Measurements from ENCODE around the gene TAF12.
"Not testable (repeated sequence)": the region's sequence is repeated elsewhere in the genome, so short reads cannot be mapped to it uniquely, and the experiment has no call there.

The TAF12 gene

DNA sequence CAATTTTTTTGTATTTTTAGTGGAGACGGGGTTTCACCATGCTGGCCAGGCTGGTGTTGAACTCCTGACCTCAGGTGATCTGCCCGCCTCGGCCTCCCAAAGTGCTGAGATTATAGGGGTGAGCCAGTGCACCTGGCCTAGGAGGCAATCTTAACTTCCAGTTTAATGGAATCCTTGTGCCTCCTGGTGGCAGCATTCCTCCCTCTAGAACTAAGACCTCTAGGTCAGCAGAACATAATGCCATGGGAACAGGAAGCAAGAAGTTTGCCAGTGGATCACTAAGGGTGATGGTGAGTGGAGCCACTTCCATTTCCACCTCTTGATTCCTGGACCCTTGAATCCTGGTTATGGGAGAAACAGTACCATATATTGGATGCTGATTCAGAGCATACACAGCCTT lies 11.0 kb upstream of the TAF12 start:
- H3K27ac Mint-ChIP-seq; H3K9me3 Mint-ChIP-seq (ENCODE audit: low read depth); H3K4me3 Mint-ChIP-seq; H3K36me3 Mint-ChIP-seq; H3K4me1 Mint-ChIP-seq (ENCODE audit: low read depth); H3K27me3 Mint-ChIP-seq: not testable (repeated sequence)

DNA sequence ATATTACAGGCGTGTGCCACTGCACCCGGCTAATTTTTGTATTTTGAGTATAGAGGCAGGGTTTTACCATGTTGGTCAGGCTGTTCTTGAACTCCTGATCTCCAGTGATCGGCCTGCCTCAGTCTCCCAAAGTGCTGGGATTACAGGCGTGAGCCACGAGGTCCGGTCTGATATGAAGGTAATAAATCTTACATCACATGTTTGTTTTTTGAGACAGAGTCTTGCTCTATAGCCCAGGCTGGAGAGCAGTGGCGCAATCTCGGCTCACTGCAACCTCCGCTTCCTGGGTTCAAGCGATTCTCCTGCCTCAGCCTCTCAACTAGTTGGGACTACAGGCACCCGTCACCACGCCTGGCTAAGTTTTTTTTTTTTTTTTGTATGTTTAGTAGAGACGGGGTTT lies 10.2 kb upstream of the TAF12 start:
- not testable (repeated sequence) for H3K36me3 Mint-ChIP-seq; H3K9me3 Mint-ChIP-seq (ENCODE audit: low read depth); H3K4me3 Mint-ChIP-seq; H3K4me1 Mint-ChIP-seq (ENCODE audit: low read depth); H3K27ac Mint-ChIP-seq; H3K27me3 Mint-ChIP-seq

DNA sequence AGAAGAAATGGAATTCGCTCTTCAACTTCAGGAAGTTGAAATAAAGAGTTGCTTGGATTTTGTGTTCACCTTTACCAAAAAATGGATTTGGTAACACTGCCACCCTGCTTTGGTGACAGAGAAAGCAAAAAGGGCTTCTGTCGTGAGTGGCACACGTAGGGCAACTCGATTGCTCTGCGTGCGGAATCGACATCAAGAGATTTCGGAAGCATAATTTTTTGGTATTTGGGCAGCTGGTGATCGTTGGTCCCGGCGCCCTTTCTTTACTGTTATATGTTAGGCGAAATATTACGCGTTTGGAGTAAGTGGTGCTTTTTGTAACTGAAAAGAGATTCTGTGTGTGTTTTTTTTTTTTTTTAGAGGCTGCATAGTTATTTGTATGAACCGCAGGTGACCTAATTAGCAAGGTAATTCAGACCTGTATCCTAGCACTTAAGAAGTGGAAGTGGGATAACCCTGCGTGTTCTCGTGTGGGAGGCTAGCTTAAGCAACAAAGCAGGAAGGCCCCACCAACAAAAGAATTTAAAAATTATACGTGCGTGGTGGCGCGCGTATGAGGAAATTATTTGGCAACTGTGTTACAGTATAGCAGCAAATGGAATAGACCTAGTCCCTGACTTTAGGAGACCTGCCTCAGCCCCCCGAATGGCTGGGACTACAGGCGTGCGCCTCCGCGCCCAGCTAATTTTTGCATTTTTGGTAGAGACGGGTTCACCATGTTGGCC lies 5.8 kb upstream of the TAF12 start, which contains the start of gene RNU11:
Gene RNU11 (plus strand): TSS at position 127 of the 725 bp plus-strand sequence.
- H3K27me3 Mint-ChIP-seq, result no peaks in the 10 kb centered on the region
- H3K4me1 Mint-ChIP-seq (ENCODE audit: low read depth), result peaks cover 33% of the 10 kb centered on the region
- peak within 1 kb of the TSS; percentile 99 for H3K27ac Mint-ChIP-seq
- H3K9me3 Mint-ChIP-seq (ENCODE audit: low read depth), result no peaks in the 10 kb centered on the region
- peak within 1 kb of the TSS; percentile 87 for H3K4me3 Mint-ChIP-seq
- no peaks in the 10 kb centered on the region for H3K36me3 Mint-ChIP-seq

DNA sequence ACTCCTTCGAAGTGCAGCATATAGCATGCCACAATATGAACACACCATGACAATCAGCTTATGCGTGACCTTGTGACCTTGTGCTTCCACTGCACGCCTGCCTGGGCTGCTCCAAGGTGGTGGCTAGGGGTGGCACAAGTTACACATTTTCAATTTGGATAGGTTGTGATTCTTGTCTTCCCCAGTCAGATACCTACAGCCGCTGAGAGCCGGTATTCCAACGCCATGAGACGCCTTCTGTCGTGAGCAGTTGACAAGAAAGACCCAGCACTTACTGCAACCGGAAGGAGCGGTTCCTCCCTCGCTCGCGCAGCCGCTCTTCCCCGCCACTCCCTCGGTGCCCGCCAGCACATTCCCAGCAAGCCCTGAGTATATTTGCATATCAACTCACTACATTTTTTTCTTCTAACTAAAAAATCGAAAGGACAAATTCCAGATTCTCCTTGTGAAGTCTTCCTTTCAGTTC lies 5.2 kb upstream of the TAF12 start:
- H3K27me3 Mint-ChIP-seq, result no peaks in the 10 kb centered on the region
- H3K4me1 Mint-ChIP-seq (ENCODE audit: low read depth), result peaks cover 36% of the 10 kb centered on the region
- H3K36me3 Mint-ChIP-seq, result peaks cover 2% of the 10 kb centered on the region
- H3K27ac Mint-ChIP-seq, result peak overlapping the region; percentile 99
- H3K9me3 Mint-ChIP-seq (ENCODE audit: low read depth), result no peaks in the 10 kb centered on the region
- H3K4me3 Mint-ChIP-seq, result peak overlapping the region; percentile 87

DNA sequence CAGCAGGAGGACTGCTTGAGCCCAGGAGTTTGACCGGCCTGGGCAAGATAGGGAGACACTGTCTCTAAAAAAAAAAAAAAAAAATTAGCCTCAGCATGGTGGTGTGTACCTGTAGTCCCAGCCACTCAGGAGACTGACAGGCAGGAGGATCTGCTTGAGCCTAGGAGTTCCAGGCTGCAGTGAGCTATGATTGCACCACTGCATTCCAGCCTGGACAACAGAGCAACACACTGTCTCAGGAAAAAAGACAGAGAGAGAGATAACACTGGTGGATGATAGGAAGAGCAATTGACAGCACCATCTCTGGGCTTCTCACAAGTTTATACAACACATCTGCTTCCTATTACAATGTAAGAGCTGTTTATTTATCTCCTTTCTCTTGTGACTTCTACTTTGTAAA lies 3.2 kb upstream of the TAF12 start:
- Mint-ChIP-seq H3K27me3 (no peaks in the 10 kb centered on the region), H3K36me3 (peaks cover 2% of the 10 kb centered on the region), H3K4me3 (peak overlapping the region; percentile 35), H3K9me3 (ENCODE audit: low read depth) (no peaks in the 10 kb centered on the region), H3K27ac (peak overlapping the region; percentile 58), H3K4me1 (ENCODE audit: low read depth) (peaks cover 53% of the 10 kb centered on the region)

DNA sequence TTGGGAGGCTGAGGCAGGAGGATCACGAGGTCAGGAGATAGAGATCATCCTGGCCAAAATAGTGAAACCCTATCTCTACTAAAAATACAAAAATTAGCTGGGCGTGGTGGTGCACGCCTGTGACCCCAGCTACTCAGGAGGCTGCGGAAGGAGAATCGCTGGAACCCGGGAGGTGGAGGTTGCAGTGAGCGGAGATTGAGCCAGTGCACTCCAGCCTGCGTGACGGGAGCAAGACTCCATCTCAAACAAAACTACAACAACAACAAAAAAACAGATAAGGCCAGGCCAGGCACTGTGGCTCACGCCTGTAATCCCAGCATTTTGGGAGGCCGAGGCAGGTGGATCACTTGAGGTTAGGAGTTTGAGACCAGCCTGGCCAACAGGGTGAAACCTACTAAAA lies 2.5 kb upstream of the TAF12 start:
- H3K27me3 Mint-ChIP-seq; H3K36me3 Mint-ChIP-seq; H3K4me3 Mint-ChIP-seq; H3K9me3 Mint-ChIP-seq (ENCODE audit: low read depth): not testable (repeated sequence)
- H3K27ac Mint-ChIP-seq, result peak overlapping the region; percentile 80
- peaks cover 60% of the 10 kb centered on the region for H3K4me1 Mint-ChIP-seq (ENCODE audit: low read depth)

DNA sequence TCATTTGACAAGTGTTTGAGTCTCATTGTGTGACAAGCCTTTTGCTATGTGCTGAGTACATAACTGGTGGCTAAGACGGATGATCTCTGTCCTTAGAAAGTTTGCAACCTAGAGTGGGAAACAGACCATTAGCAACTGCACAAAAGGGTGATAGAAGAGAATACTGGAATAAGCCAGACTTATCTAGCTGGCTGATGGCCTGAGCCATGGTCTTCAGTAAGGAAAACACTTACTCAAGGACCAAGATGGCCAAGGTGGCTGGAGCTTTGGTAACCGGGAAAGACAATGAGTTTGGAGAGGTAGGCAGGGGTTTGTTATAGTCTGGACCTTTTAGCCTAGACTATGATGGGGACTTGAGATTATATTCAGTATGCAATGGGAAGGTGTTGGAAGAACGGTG lies 1.6 kb upstream of the TAF12 start:
- H3K4me1 Mint-ChIP-seq (ENCODE audit: low read depth), result peaks cover 67% of the 10 kb centered on the region
- peaks cover 2% of the 10 kb centered on the region for H3K36me3 Mint-ChIP-seq
- H3K4me3 Mint-ChIP-seq, result peak overlapping the region; percentile 100
- no peaks in the 10 kb centered on the region for H3K27me3 Mint-ChIP-seq
- H3K9me3 Mint-ChIP-seq (ENCODE audit: low read depth), result no peaks in the 10 kb centered on the region
- H3K27ac Mint-ChIP-seq, result peak overlapping the region; percentile 100

DNA sequence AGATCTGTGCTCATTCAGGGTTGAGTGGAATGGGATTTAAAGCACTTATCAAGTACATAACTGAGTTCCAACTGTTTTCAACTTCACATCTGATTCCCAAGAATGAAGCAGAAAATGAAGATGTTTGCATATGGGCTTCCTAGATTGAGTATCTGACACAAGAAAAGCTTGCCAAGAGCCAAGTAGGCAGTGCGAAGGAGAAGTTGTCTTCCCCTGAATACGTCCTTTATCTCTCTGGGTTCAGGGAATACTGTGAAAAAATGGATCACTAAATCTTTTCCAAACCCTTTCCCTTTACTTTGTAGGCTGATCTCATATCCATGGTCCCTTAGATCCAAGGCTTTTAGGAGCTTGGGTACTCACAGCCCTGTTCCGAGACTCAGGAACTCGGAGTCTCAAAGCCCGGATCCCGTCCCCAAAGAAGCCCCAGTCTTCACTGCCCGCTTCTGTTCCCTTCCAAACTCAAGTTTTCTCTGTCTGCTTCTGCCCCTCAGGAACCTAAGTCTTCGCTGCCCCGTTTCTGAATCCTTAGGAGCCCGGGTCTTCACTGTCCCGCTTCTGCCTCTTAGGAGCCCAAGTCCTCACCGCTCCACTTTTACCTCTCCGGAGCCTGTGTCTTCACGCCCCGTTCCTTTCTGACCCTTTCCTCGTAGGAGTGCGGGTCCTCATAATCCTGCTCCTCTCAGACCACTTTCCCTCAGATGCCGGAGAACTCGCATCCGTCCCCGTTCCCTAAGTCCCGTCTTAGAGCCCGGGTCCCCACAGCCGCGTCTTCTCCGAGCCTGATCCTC lies 616 bp downstream of the TAF12 start:
- Mint-ChIP-seq H3K4me3 (peak overlapping the region; percentile 100), H3K4me1 (ENCODE audit: low read depth) (peaks cover 52% of the 10 kb centered on the region), H3K27ac (peak overlapping the region; percentile 100), H3K27me3 (no peaks in the 10 kb centered on the region), H3K36me3 (peaks cover 2% of the 10 kb centered on the region), H3K9me3 (ENCODE audit: low read depth) (no peaks in the 10 kb centered on the region)

DNA sequence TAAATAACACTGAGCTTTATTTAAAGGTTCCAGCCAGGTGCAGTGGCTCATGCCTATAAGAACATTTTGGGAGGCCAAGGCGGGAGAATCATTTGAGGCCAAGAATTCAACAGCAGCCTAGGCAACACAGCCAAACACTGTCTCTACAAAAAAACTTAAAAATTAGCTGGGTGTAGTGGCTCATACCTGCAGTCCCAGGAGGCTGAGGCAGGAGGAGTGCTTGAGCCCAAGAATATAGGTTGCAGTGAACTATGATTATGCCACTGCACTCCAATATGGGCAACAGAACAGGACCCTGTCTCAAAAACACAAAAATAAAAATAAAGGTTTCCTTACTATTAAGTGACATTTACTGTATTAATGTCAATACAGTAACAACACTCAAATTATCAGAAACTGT lies 2.1 kb downstream of the TAF12 start:
- H3K4me1 Mint-ChIP-seq (ENCODE audit: low read depth), result peaks cover 55% of the 10 kb centered on the region
- no peaks in the 10 kb centered on the region for H3K9me3 Mint-ChIP-seq (ENCODE audit: low read depth)
- H3K27ac Mint-ChIP-seq, result no peak overlapping the region
- no peaks in the 10 kb centered on the region for H3K27me3 Mint-ChIP-seq
- H3K4me3 Mint-ChIP-seq, result peak overlapping the region; percentile 100
- peaks cover 2% of the 10 kb centered on the region for H3K36me3 Mint-ChIP-seq

DNA sequence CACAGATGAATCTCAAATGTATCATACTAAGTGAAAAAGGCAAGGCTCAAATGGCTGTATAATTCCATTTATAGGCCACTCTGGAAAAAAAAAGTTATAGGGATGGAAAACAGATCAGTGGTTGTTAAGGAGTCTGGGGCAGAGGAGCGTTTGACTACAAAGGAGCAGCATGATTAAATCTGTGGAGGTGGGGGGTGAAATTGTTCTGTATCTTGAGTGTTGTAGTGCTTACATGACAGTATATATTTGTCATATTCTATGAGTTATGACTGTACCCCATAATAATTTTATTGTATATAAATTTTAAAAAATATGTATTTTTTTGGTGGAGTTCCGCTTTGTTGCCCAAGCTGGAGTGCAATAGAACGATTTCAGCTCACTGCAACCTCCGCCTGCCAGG lies 10.3 kb downstream of the TAF12 start:
- Mint-ChIP-seq H3K9me3 (ENCODE audit: low read depth) (no peaks in the 10 kb centered on the region), H3K36me3 (peaks cover 5% of the 10 kb centered on the region), H3K4me3 (no peak overlapping the region), H3K27me3 (no peaks in the 10 kb centered on the region), H3K4me1 (ENCODE audit: low read depth) (peaks cover 13% of the 10 kb centered on the region), H3K27ac (no peak overlapping the region)

DNA sequence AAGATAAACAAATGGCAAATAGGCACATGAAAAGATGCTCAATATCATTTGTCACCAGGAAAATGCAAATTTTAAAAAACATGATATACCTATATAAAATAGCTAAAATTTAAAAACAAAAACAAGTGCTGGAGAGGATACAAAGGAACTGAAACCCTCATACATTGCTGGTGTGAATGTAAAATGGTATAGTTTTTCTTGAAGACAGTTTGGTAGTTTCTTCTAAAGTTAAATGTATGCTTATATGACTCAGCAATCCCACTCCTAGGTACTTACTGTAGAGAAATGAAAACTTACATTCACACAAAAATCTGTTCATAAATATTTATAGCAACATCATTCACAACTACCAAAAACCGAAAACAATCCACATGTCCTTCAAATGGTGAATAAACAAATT lies 11.2 kb downstream of the TAF12 start:
- H3K4me1 Mint-ChIP-seq (ENCODE audit: low read depth), result peaks cover 10% of the 10 kb centered on the region
- H3K27ac Mint-ChIP-seq, result no peak overlapping the region
- H3K9me3 Mint-ChIP-seq (ENCODE audit: low read depth), result no peaks in the 10 kb centered on the region

DNA sequence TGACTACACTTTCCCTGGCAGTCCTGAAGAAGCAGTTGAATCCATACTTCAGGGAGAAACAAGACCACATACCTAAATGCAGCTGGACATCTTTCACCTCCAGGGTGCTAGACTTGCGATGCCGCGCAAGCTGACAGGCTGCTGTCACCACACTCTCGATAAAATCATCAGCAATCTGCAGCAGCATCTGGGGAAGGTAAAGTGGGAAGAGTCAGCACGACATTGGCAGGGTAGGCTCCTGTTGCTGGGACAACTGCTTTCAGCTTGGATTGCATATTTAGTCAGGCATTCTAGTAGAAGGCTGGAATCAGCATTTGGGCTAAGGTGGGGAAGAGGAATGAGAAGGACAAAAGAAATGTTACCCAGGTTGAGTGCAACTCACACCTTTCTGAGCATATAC lies 29.7 kb downstream of the TAF12 start:
- Mint-ChIP-seq H3K27me3 (no peaks in the 10 kb centered on the region), H3K4me1 (ENCODE audit: low read depth) (no peaks in the 10 kb centered on the region), H3K36me3 (peaks cover 15% of the 10 kb centered on the region), H3K9me3 (ENCODE audit: low read depth) (no peaks in the 10 kb centered on the region), H3K4me3 (no peak overlapping the region), H3K27ac (no peak overlapping the region)

More for the DNA sequence above, 11.2 kb downstream of the TAF12 start:
- no peaks in the 10 kb centered on the region for H3K27me3 Mint-ChIP-seq
- peaks cover 5% of the 10 kb centered on the region for H3K36me3 Mint-ChIP-seq
- H3K4me3 Mint-ChIP-seq, result no peak overlapping the region

DNA sequence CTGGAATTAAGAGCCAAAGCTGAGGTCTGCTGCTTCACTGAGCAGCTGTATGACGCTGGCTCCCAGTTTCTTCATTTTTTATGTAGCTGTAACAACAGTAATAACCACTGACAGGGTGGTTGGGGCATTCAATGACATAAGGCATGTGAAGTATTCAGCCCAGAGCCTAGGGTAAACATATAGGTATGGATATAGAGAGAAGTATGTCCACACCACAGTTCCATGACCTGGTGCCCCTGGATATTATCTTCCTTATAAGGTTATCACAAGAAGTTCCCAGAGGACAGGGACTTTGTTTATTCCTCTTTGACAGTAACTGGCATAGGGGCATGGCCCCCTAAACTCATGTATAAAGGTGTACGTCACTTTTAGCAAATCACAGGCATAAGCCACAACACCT lies 36.1 kb downstream of the TAF12 start:
- Mint-ChIP-seq H3K4me3 (no peak overlapping the region), H3K36me3 (peaks cover 4% of the 10 kb centered on the region), H3K27me3 (no peaks in the 10 kb centered on the region), H3K9me3 (ENCODE audit: low read depth) (no peaks in the 10 kb centered on the region), H3K4me1 (ENCODE audit: low read depth) (no peaks in the 10 kb centered on the region), H3K27ac (no peak overlapping the region)

DNA sequence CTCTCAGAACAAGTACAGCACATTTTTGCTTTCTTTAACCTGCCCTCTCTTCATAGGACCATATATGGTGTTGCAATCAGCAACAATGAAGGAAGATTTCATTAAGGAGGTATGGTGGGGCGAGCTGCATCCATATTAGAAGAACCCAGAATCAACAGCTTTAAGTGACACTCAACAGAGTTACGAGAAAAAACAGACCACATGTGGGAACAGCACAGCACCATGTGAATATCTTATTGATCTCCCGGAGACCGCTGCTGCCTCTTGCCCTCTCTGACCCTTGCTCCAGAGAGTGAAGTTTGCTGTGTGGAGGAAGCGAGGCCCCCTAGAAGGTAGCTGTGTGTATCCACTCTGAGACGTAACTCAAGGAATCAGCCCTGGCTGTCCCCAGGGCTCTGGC lies 37.9 kb downstream of the TAF12 start:
- Mint-ChIP-seq H3K27ac (no peak overlapping the region), H3K4me3 (no peak overlapping the region), H3K36me3 (peaks cover 5% of the 10 kb centered on the region), H3K9me3 (ENCODE audit: low read depth) (no peaks in the 10 kb centered on the region), H3K4me1 (ENCODE audit: low read depth) (peaks cover 2% of the 10 kb centered on the region), H3K27me3 (no peaks in the 10 kb centered on the region)

DNA sequence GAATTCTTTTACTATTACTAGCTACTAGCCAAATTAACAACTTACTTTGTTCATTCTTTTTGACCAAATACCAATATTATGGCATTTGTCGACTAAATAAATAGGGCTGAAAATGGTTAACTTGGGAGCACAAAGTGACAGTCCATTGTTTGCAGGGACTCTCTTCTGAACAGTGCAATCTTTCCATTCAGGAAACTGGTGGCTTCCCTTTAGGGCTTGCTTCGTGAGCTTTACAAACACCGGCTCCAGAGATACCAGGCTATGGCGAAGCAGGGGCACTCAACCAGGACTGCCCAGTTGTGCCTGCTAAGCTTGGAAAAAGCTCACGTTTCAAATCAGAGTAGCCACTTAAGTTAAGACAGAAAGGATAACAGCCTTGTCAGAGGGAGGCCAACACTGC lies 38.5 kb downstream of the TAF12 start:
- no peak overlapping the region for H3K27ac Mint-ChIP-seq
- H3K27me3 Mint-ChIP-seq, result no peaks in the 10 kb centered on the region
- H3K9me3 Mint-ChIP-seq (ENCODE audit: low read depth), result no peaks in the 10 kb centered on the region
- H3K4me1 Mint-ChIP-seq (ENCODE audit: low read depth), result peaks cover 2% of the 10 kb centered on the region
- H3K4me3 Mint-ChIP-seq, result no peak overlapping the region
- H3K36me3 Mint-ChIP-seq, result peaks cover 5% of the 10 kb centered on the region
